ENCODE measurements around the gene THAP10.
"Not testable (repeated sequence)": the region's sequence is repeated elsewhere in the genome, so short reads cannot be mapped to it uniquely, and the experiment has no call there.

The THAP10 gene

GRCh38 chr15:70876011-70876410, 16.2 kb downstream of the THAP10 start:
- no peak for DNase-seq

GRCh38 chr15:70875001-70875782, 17.0 kb downstream of the THAP10 start:
- DNase-seq, result no peak

DNA sequence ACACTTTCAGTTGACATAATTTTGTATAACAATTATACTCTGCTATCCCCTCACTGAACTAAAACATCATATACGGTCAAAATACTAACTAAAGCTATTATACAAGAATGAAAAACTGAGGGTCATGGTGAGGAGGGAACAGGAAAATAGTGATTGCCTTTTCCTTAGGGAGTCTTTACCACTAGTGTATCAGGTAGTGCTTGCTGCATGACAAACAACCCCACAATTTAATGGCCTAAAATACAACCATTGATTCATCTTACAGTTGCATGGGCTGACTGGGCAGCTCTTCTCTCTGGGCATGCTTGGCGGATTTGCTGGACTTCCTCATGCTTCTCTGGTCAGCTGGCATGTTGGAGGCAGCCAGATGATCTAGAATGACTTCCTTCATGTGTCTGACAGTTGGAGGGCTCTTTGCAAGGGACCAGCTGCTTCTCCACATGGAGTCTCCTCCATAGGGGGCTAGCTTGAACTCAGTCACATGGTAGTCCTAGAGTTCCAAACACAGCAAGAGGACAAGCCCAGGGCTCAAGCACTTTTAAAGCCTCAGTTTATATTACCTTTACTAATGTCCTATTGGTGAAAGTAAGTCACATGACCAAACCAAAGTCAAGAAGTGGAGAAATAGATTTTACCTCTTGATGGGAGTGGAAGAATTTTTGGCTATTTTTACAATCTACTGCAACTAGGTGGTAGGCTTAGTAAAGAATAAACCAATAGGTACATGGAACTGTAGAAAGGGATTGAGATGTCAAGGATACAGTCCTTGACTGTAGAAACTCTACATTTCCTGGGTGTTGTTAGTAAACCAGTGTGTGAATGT, 18.8 kb downstream of the THAP10 start:
- no peak for DNase-seq

DNA sequence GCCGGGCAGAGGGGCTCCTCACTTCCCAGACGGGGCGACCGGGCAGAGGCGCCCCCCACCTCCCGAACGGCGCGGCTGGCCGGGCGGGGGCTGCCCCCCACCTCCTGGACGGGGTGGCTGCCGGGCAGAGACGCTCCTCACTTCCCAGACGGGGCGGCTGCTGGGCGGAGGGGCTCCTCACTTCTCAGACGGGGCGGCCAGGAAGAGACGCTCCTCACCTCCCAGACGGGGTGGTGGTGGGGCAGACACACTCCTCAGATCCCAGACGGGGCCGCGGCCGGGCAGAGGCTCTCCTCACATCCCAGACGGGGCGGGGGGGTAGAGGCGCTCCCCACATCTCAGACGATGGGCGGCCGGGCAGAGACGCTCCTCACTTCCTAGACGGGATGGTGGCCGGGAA, 20.7 kb downstream of the THAP10 start:
- DNase-seq, result not testable (repeated sequence)

- DNase-seq, result no peak
Observed at GRCh38 chr15:70870051-70870450, 22.2 kb downstream of the THAP10 start.

- no peak for DNase-seq
Observed at GRCh38 chr15:70869346-70869745, 22.9 kb downstream of the THAP10 start.

- no peak for DNase-seq
Observed at GRCh38 chr15:70867911-70868467, 24.2 kb downstream of the THAP10 start.

DNA sequence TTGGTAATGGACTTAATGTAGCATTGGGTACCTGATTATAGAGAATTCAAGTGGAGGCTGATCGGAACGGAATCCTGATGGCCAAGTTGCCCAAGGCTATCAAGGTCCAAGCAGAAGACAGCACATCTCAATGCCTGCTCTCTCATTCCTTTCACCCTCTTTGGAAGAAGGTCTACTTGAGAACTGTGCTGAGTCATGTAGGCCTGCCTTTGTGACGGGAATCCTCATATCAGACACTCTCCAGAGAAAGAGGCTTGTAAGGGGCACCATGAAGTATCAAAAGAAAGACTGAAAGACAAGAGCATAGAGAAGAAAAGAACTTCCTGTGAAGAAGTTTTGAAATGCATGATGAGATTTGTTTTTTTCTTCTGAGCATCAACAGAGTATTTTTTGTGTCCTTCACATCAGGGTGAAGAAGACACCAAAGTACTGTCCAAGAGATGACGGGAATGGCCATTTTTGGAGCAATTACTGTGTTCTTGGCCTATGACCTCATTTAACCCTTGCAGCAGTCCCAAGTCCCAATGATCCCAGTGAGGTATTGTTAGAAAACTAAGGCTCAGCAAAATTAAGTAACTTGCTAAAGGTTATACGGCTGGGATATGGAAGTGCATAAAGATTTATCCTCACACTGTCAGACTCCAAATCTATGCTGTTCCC, 25.1 kb downstream of the THAP10 start:
- no peak for DNase-seq

DNA sequence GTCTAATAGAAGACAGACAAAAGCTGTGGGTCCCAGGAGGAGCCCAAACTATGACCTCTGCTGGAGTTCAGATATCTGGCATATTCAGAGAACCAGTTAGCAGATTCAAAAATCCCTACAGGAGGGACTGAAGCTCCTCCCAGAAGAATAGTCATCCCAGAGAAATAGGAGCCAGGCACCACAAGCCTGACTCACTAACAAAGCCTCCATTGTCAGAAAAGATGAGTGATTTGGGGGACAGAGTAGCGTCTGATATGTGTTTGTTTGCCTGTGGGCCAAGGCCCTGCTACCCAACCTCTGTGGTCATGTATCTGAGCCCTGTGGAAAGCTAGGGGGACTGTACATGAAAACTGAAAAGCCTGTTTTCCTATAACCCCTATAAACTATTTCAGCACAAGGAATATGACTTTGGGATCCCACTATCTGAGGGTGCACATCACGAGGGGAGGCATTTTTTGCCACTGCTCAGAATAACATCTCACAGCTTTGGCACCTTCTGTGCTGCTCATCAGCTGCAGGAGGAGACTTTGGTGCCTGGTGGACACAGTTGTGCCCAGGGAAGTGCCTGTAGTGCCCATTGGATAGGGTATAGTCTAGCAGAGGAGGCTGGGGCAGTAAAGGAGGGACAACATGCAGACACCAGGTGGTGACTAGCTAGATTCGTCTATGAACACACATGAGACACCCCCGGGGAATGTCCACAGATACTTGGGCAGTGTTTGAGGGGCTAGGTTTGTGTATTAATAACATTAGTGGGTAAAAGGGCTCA, 28.6 kb downstream of the THAP10 start:
- DNase-seq, result no peak

DNA sequence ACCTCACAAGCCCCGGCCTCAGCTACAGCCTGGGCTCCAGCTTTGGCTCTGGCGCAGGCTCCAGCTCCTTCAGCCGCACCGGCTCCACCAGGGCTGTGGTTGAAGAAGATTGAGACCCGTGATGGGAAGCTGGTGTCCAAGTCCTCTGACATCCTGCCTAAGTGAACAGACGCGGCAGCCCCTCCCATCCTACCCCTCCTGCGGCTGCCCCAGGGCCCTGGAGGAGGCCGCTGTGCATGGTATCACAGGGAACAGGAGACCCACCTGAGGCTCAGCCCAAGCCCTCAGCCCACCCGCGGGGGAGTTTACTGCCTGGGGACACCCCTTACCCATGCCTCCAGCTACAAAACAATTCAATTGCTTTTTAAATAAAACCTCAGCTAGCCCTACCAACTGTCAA, 32.2 kb downstream of the THAP10 start:
- DNase-seq, result no peak

- no peak for DNase-seq
Observed at GRCh38 chr15:70859322-70859908, 32.8 kb downstream of the THAP10 start.

GRCh38 chr15:70858614-70859321, 33.5 kb downstream of the THAP10 start:
- not testable (repeated sequence) for DNase-seq

- DNase-seq, result no peak
Observed at GRCh38 chr15:70857562-70858285, 34.5 kb downstream of the THAP10 start.

DNA sequence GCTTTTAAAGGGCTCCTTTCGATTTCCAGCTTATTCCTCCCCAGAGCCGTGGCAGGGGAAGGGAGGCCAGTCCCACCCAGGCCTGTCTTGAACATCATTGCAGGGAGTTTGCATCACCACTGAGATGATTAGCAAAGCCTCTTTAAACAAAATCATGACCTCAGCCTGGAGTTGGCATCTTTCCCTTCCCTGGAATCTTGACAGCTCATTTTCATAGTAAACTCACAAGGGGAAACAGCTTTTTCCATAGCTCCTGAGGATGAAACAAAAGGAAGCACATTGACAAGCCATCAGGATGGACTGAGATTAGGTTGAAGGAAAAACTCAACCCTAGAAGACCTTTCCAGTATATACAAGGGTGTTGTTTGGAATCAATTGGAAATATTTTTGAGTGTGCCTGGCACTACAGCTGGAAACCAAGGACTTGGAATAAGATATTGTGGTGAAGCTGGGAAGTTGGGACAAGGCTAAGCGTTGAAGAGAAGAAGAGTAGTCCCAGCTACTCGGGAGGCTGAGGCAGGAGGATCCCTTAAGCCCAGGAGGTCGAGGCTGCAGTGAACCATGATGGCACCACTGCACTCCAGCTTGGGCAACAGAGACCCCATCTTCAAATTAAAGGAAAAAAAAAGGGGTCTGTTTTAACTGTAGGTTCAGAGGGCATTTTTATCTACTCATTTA, 35.2 kb downstream of the THAP10 start:
- no peak for DNase-seq

- DNase-seq, result no peak
Observed at GRCh38 chr15:70856177-70856883, 35.9 kb downstream of the THAP10 start.

DNA sequence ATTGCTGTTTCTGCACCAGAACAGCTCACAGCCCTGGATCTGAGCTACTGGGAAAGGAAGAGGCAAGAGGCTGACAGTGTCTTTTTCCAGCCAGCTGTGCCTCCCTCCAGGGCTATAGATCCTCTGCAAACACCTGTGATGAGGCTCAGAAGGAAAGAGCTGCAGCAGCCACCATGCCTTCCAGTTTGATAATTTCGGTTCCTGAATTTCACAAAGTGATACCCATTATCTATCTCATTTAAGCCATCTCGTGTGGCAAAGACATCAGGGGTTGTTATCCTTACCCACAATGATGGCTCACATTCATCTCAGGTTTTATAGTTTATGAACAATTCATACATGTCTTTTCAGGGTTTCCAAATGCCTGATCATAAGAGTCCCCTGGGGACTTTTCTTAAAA, 36.5 kb downstream of the THAP10 start:
- no peak for DNase-seq

DNA sequence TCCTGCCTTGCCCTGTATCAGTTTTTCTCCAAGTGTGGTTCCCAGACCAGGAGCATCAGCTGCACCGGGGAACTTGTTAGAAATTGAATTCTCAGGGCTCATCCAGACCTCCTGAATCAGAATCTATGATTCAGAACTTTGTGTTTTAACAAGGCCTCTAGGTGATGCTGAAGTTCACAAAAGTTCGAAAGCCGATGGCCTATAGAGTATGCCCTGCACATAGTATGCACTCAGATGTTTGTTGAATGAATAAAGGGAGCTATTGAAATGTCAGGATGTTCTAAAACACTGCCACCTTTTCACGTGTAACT, 37.6 kb downstream of the THAP10 start:
- DNase-seq, result no peak

DNA sequence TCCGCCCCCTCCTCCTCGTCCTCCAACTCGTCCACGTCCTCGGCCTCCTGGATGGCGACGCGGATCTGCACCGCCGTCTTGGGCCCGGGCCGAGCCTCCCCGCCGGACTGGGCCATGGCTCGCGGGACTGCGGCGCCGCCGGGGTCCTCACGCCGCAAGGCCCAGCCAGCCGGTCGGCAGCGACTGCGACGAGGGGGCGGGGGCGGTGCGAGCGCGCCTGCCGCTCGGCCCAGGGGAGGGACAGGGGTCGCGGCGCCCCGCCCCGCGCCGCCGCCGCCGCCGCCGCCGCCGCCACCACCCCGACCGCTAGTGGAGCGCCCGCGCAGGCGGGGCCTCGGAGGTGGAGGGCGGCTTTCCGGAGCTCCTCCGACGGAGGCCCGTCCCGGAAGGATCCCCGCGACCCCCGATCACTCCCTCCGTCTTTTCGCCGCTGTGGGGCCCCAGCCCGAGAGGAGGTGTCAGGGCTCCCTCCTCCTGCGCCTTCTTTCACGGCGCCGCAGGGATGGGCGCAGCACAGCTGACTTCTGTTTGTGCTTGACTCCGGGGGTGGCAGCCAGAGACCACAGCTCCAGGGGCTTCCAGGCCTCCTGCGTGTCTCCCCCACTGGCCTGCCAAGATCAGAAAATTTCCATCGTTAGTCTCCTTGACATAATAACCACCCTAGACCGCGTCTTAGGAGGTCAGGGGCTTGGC, 38.1 kb downstream of the THAP10 start, which contains the start of gene LARP6:
Gene LARP6 (minus strand): TSS at position 185 of the 693 bp plus-strand sequence. CDS start 69 bp downstream, at position 116.
- no peak for DNase-seq

Measured in CD4-positive, alpha-beta T cell treated with Interleukin-10 for 1 hour (primary cell).